NCI-H446 (cell line): ENCODE data around the gene CYFIP1.

ENCODE experiments used
- DNase-seq, 2 experiments: peaks; one replicate each; lab custom pipeline; 2025; lab: John Stamatoyannopoulos, UW

Gene CYFIP1

DNA sequence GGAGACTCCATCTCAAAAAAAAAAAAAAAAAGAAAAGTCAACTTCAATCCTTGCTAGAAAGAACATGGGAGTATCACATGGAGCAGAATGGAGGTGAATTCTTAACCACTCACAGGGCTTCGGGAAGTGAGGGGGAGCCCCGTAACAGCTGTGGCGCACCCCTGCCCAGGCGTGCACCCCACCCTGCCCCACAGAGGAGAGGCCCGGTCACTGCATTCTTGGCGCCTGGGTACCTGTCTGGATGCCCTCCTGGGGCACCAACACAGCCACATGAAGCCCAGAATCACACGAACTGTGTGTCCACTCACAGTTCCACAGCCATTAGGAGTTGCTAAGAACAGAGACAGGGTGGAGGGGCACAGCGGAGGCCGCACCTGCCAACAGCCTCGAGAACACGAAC lies 89.9 kb downstream of the CYFIP1 start:
- no peak for DNase-seq

- no peak for DNase-seq
These were observed 90.9 kb downstream of the CYFIP1 start for GRCh38 chr15:22889146-22889818.

GRCh38 chr15:22888120-22888859 lies 91.9 kb downstream of the CYFIP1 start:
- no peak for DNase-seq

- DNase-seq = no peak
These were observed 92.8 kb downstream of the CYFIP1 start for GRCh38 chr15:22887157-22887951.

GRCh38 chr15:22885120-22885519 lies 95.0 kb downstream of the CYFIP1 start:
- DNase-seq = no peak

GRCh38 chr15:22884344-22884743 lies 95.8 kb downstream of the CYFIP1 start:
- DNase-seq = no peak

- no peak for DNase-seq
These were observed 97.0 kb downstream of the CYFIP1 start for GRCh38 chr15:22883196-22883595.

DNA sequence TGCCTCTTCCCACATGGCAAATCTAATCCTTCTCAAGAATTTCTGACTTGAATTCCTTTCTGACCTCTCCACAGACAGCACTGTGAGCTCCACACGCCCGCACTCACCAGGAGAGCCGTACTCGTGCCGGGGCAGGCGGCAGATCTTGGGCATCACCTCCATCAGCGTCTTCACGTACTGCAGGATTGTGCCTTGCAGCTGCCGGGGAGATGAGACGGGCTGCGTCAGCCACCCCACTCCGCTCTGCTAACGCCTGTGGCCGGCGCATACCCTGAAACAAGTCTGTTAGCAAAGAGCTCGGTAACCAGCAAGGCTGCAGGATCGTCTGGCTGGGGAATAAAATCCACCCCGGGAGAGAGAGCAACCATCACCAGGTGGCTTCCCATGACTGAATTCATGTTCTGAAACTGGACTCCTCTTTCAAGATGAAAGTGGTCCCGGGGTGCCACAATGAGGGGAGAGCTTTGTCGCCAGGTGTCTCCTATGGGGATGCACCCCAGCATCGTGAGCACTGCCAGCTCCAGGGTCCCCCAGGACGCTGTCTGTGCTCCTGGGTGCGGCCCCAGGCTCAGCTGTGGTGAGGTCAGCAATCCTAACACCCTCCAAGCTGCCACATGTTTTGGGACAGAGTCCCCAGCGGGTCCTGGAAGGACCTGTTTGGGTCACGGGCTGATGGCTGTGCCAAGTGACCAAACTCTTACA lies 98.3 kb downstream of the CYFIP1 start:
- no peak for DNase-seq

DNA sequence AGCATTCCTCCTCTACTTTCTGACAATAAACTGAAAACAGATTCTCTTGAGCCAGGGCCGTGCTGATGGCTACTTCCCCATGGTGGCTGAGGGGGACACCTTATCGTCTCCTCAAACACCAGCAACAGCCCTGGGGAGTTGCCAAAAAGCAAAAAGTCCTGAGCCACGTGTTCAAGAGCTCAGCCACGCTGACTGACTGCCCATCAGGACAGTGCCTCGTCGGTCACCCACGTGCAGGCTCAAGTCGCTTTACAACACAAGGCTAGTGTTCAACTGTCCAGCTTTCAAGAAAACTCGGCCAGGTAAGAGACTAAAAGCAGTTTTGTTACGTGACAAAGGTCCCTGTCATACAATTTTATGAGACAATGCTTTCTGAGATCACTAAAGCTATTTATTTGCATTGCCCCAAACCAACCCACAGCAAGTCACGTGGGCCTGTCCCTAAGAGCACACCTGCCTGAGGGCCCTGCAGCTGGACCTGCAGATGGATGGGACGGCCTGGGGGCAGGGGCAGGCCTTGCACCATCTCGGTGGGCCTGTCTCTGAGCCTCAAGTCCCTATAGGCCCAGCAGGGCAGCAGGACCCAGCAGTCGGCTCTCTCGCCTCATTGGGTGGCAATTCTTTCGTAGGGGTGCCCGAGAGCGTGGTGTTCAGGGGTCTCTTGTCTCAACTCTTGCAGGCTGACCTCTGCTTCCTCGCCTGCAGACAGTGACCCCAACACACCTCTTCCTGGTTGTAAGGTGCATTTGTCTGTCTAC lies 99.0 kb downstream of the CYFIP1 start:
- DNase-seq = no peak

GRCh38 chr15:22880068-22880980 lies 99.8 kb downstream of the CYFIP1 start:
- no peak for DNase-seq

GRCh38 chr15:22878103-22878502 lies 102.1 kb downstream of the CYFIP1 start:
- no peak for DNase-seq

DNA sequence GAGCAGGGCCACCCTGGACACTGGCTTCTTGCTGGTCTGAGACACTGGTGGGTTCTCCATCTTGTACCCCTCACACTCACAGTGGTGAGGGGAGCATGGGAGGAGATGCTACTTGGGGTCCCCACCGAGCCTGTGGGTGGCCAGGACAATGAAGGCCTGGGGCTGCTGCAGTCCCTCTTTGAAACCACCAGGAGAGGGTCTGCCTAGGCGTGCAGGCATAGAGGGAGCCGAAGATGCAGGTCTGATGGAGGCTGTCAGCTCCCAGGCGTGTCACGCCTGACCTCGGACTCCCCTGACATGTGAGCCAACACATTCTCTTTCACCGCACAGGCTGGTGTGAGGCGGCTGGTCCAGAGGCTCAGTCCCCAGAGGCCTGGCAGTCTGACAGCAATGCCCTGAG lies 102.6 kb downstream of the CYFIP1 start:
- DNase-seq = no peak

- no peak for DNase-seq
These were observed 103.1 kb downstream of the CYFIP1 start for GRCh38 chr15:22877117-22877516.

DNA sequence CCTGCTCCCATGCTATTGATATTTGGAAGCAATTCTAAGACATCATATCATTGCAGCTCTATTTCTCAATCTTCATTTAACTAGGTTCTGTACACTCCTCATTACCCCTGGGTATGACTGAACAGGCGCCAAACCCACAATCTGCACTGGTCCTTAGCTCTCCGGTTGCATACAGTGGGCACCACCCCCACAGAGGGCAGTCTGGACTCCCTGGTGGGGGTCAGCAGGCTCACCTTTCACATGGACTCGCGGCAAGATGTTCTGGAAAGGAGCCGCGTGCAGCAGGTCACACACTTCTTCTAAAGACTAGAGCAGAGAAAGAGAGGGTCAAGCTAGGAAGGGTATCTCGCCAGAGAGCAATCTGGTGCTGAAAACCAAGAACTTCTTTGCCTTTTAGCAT lies 105.2 kb downstream of the CYFIP1 start:
- DNase-seq = no peak

- DNase-seq = no peak
These were observed 105.9 kb downstream of the CYFIP1 start for GRCh38 chr15:22874256-22874655.

GRCh38 chr15:22873841-22874240 lies 106.3 kb downstream of the CYFIP1 start:
- no peak for DNase-seq

DNA sequence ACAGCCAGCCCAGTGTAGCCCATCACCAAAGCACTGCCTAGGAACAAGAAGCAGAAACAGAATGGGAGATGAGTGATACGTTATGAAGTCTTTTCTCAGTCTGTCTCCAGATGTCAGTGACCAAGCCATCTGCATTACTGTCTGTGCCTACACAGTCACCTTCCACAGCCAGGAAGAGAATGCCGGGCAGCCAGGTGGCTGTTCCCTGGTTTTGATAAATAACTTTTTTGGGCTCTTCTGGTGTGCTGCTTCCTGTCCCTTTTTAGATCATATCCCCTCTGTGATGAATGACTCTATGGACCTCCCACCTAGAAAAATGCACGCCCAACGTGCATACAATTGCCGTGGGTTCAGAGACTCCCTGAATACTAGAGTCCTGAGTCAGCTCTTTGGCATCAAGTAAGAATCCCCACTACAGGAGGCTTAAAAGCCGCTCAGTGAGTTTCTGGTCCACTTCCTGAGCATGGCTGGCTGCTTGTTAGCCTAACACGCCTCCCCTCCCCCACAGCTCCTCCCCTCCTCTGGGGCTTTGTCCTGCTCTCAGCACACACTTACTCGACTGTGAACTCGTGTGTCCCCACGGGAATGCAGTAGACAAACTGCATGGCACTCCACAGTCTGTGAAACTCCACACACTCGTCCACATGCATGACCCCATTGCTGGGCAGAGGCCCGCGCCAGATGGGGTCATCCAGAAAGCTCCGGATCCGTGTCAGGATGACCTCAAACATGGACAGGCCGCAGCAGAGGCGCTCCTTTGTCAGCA lies 107.0 kb downstream of the CYFIP1 start:
- no peak for DNase-seq

DNA sequence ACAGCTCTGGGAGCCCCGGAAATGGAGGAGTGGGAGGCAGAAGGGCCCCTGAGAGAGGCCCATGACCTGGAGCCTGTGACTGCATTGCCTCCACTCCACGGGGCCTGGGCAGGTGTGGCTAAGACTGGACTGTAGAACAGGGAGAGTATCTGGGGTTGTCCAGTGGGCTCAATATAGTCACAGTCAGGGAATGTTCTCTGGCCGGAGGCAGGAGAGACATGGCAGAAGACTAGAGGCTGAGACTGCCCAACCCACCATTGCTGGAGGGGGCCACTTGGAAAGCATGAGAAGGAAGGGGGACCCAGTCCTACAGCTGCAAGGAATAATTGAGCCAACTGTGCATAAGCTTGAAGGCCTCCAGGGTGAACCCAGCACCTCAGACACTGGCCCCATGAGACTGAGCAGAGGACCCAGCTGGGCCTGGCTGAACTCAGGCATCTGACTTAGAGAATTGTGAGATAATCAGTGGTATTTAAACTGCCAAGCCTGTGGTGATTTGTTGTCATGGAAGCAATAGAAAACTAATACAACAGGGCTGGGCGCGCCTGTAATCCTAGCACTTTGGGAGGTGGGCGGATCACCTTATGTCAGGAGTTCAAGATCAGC lies 108.6 kb downstream of the CYFIP1 start:
- DNase-seq = no peak

DNA sequence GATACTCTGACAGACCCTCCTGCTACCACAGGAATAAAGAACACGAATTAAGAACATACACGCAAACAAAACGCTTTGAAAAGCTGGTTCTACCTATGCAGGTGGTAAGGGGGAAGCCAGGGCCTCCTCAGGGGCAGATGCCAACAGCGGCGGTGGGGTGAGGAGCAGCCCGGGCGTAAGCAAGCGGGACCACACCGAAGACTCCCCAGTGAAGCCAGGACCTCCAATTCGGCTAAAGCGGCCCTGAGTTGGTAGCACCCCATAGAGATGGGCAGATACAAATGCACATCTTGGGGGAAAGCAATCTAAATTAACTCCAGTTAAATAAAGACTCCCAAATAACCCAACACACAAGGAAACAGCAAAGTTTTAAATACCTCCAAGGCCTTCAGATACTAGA lies 109.3 kb downstream of the CYFIP1 start:
- no peak for DNase-seq
